PFSK-1 (cell line): ENCODE data around the gene TCF4.

Experiments used
- FOXP2 ChIP-seq: optimal IDR thresholded peaks from 2 replicates; pipeline ENCODE3; 2011; ENCODE audit warnings: borderline replicate concordance, control low read depth, inconsistent platforms; ENCODE audit not compliant: insufficient read depth; ENCODE audit errors: extremely low read length, extremely low read depth
- POLR2AphosphoS5 ChIP-seq: IDR thresholded peaks from 2 replicates; pipeline ENCODE4 v1.6.1; 2012; ENCODE audit warnings: low read depth, mild to moderate bottlenecking, control low read depth, low read length, moderate library complexity
- SIN3A ChIP-seq: IDR thresholded peaks from 2 replicates; pipeline ENCODE4 v1.6.1; 2012; ENCODE audit warnings: mild to moderate bottlenecking, low read length, moderate library complexity, borderline replicate concordance; ENCODE audit not compliant: insufficient read depth
- TAF1 ChIP-seq: IDR thresholded peaks from 2 replicates; pipeline ENCODE4 v1.6.1; 2012; ENCODE audit warnings: low read length, control low read depth, borderline replicate concordance; ENCODE audit not compliant: insufficient read depth
- TF ChIP-seq, protein P1 (sequence below), 2 experiments: IDR thresholded peaks; 2 replicates each; pipeline versions ENCODE4 v1.6.1 to v1.8.0; 2011 to 2012; ENCODE audit warnings: low read depth in 2 of 2, low read length in 2 of 2, control low read depth in 1 of 2, inconsistent platforms in 1 of 2, mild to moderate bottlenecking in 1 of 2, moderate library complexity in 1 of 2; ENCODE audit not compliant: insufficient read depth in 1 of 2

The TCF4 gene

DNA sequence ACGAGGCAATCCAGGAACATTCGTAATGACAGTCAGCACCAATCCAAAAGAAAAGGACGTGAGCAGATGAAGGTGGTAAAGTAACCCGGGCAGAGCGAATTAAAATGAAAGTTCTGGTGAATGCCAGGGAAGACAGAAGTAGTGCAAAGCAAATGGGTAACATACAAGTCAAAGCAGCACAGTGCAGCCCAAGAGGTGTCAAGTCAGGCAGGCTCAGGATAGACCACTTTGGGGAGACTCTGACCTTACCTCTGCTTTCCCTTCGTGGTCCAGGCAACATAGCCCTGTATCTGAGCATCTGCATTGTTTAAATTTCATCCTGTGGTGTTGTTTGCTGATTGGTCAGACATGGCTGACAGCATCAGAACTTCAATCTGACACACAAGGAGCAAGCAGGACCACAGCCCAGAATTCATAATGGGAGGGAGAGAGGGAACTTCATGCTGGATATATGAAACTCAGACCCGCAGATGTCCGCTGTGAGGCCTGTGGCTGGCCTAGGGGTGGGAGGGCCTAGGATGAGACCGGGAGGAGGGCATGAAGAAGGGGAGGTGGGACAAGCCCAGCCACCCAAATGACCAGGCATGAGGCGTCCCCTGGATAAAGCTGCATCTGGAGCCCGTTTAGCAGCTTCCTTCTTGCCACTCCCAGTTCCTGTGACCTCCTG, 285.7 kb downstream of the TCF4 start:
- TF ChIP-seq, protein P1, sequence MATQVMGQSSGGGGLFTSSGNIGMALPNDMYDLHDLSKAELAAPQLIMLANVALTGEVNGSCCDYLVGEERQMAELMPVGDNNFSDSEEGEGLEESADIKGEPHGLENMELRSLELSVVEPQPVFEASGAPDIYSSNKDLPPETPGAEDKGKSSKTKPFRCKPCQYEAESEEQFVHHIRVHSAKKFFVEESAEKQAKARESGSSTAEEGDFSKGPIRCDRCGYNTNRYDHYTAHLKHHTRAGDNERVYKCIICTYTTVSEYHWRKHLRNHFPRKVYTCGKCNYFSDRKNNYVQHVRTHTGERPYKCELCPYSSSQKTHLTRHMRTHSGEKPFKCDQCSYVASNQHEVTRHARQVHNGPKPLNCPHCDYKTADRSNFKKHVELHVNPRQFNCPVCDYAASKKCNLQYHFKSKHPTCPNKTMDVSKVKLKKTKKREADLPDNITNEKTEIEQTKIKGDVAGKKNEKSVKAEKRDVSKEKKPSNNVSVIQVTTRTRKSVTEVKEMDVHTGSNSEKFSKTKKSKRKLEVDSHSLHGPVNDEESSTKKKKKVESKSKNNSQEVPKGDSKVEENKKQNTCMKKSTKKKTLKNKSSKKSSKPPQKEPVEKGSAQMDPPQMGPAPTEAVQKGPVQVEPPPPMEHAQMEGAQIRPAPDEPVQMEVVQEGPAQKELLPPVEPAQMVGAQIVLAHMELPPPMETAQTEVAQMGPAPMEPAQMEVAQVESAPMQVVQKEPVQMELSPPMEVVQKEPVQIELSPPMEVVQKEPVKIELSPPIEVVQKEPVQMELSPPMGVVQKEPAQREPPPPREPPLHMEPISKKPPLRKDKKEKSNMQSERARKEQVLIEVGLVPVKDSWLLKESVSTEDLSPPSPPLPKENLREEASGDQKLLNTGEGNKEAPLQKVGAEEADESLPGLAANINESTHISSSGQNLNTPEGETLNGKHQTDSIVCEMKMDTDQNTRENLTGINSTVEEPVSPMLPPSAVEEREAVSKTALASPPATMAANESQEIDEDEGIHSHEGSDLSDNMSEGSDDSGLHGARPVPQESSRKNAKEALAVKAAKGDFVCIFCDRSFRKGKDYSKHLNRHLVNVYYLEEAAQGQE (IDR thresholded peaks at IDR 0.05; ENCODE audit: insufficient read depth in 1 of 2, low read depth in 2 of 2, low read length in 2 of 2) = no peak
- TF ChIP-seq TAF1 (no peak), POLR2AphosphoS5 (no peak), FOXP2 (no peak), SIN3A (no peak)

- TF ChIP-seq TAF1 (no peak), POLR2AphosphoS5 (no peak), FOXP2 (no peak), SIN3A (no peak)
- TF ChIP-seq, protein P1 (IDR thresholded peaks at IDR 0.05; ENCODE audit: insufficient read depth in 1 of 2, low read depth in 2 of 2, low read length in 2 of 2) = no peak
Measured at GRCh38 chr18:55301824-55302166, 286.2 kb downstream of the TCF4 start.

- no peak for TF ChIP-seq POLR2AphosphoS5
Measured at GRCh38 chr18:55300936-55301531, 287.0 kb downstream of the TCF4 start.

- TF ChIP-seq SIN3A (peak; percentile 64; the same call in 1 of the 2 replicates), POLR2AphosphoS5 (peak; percentile 41), FOXP2 (no peak), TAF1 (no peak)
- TF ChIP-seq, protein P1 (IDR thresholded peaks at IDR 0.05; ENCODE audit: insufficient read depth in 1 of 2, low read depth in 2 of 2, low read length in 2 of 2) = peak in 1 of 2 experiments; percentile 55; a peak in 2 of 4 replicates
Measured at GRCh38 chr18:55300421-55300935, 287.5 kb downstream of the TCF4 start.

DNA sequence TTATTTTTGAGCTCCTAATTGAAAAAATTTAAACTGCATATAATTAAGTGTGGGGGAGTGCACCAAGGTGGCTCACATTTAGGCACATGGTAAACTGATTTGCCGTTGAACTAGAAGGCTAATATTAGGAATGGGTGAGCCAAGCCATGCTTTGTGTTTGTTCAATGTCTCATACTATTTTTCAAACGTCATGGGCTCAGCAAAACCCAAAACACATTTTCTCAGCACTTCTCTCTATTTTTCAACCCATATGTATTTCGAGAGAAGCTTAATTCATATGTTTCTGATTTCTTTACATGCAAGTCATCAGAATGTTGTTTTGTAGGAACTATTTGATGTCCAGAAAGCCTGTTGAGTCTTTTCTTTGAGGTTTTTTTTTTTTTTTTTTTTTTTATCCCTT, 291.2 kb downstream of the TCF4 start:
- TF ChIP-seq, protein P1 (IDR thresholded peaks at IDR 0.05; ENCODE audit: insufficient read depth in 1 of 2, low read depth in 2 of 2, low read length in 2 of 2) = no peak
- TF ChIP-seq FOXP2 (no peak), SIN3A (no peak), POLR2AphosphoS5 (no peak), TAF1 (no peak)
